Testis (tissue), 3 donors: ENCODE measurements around the gene UBE2H. TPM values are rescaled to one million over a fixed set of nuclear protein-coding genes. Genes with fewer than 3 reads are reported as not detected.

Experiments used
- DNase-seq: peaks from one replicate; pipeline ENCODE4 v3.0.0-alpha.2; 2019
- H3K27ac ChIP-seq, 2 donors: fragments of 200-600 bp; sonication (generic); one replicate each; pipeline ENCODE4 v1.5.1; 2019
- H3K27me3 ChIP-seq: fragments of 200-600 bp; sonication (generic); one replicate; pipeline ENCODE4 v1.5.1; 2019
- H3K36me3 ChIP-seq: fragments of 200-600 bp; sonication (generic); one replicate; pipeline ENCODE4 v1.5.1; 2017; ENCODE audit warnings: low read depth; ENCODE audit errors: missing control alignments
- H3K4me1 ChIP-seq: fragments of 200-600 bp; sonication (generic); one replicate; pipeline ENCODE4 v1.5.1; 2019
- H3K4me3 ChIP-seq, 2 donors: fragments of 200-600 bp; sonication (generic); one replicate each; pipeline ENCODE4 v1.5.1; 2017 to 2019
- H3K9me3 ChIP-seq: fragments of 200-600 bp; sonication (generic); one replicate; pipeline ENCODE4 v1.5.1; 2017
- POLR2A ChIP-seq: fragments of 450-650 bp; IDR thresholded peaks from one replicate; pipeline ENCODE4 v1.6.1; 2017; ENCODE audit warnings: antibody characterized with exemption, mild to moderate bottlenecking, moderate library complexity
- WGBS, 2 donors: methylation state at CpG; one replicate each; pipeline ENCODE4 v1.1.5; 2018; 5-methylcytosine and 5-hydroxymethylcytosine counted together
- intact Hi-C: fragments of 100-400 bp; cut with DNase I; formaldehyde crosslinking; loops from one replicate; pipeline ENCODE4 v1.15.1; 2023; ENCODE audit warnings: low total_unique reads
- polyA plus RNA-seq: library from polyadenylated mRNA; stranded (reverse); fragments of 350-450 nt; fragmentation: Illumina TruSeq; extraction: RNeasy Lipid Tissue Mini Kit (QIAGEN cat#74804); gene quantifications from one replicate; pipeline ENCODE4 v1.2.3, GENCODE V29; 2014; ENCODE audit warnings: low read depth, low replicate concordance; ENCODE audit not compliant: insufficient read depth
- total RNA-seq, 2 donors: library from RNA; depleted of rRNA; stranded (reverse); fragments of >200 nt; gene quantifications; one replicate each; pipeline ENCODE4 v1.2.3, GENCODE V29; 2016
- TF ChIP-seq, protein P1 (sequence below), 3 experiments: fragments of 450-650 bp in 2 of 3; fragments of 200-600 bp in 1 of 3; sonication (generic) in 1 of 3; IDR thresholded peaks; one replicate each; pipeline ENCODE4 v1.5.1; 2016 to 2019; ENCODE audit warnings: antibody characterized with exemption in 3 of 3, mild to moderate bottlenecking in 2 of 3, moderate library complexity in 1 of 3

Gene UBE2H
- total and polyA plus RNA-seq, 3 donors from 2014 or later: 93.5 to 130 (median 126) TPM

- DNase-seq: no peak
- Histone ChIP-seq H3K27me3 (no peaks in the 10 kb centered on the region), H3K27ac (no peak overlapping the region), H3K36me3 (no peaks in the 10 kb centered on the region), H3K4me3 (no peak overlapping the region), H3K9me3 (no peaks in the 10 kb centered on the region), H3K4me1 (peaks cover 44% of the 10 kb centered on the region)
- WGBS, 2 donors: 56 to 64% methylated on average over 11 of the region's 11 CpGs
- intact Hi-C loops: no loop called here
- TF ChIP-seq POLR2A: no peak
- TF ChIP-seq, protein P1, sequence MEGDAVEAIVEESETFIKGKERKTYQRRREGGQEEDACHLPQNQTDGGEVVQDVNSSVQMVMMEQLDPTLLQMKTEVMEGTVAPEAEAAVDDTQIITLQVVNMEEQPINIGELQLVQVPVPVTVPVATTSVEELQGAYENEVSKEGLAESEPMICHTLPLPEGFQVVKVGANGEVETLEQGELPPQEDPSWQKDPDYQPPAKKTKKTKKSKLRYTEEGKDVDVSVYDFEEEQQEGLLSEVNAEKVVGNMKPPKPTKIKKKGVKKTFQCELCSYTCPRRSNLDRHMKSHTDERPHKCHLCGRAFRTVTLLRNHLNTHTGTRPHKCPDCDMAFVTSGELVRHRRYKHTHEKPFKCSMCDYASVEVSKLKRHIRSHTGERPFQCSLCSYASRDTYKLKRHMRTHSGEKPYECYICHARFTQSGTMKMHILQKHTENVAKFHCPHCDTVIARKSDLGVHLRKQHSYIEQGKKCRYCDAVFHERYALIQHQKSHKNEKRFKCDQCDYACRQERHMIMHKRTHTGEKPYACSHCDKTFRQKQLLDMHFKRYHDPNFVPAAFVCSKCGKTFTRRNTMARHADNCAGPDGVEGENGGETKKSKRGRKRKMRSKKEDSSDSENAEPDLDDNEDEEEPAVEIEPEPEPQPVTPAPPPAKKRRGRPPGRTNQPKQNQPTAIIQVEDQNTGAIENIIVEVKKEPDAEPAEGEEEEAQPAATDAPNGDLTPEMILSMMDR (IDR thresholded peaks at IDR 0.05): no peak
These were observed 45.5 kb downstream of the UBE2H start for GRCh38 chr7:129907122-129907736.

DNA sequence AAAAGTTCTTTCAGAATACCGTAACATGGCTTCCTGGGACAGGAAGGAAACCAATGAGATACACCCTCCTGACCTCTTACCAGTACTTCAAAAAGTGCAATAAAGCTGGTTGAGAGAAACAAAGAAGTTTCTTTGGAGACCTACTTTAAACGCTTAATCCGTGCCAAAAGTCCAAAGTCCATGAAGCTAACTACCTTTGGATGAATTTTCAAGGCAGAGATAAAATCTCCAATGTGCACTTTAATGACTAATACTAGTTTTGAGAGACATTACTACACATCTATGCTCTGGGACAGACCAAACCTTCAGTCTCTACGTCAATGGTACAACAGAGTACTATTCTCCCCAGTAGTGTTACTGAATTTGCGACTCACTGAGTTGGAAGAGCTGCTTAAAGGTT lies 46.1 kb downstream of the UBE2H start:
- H3K27ac ChIP-seq: no peak overlapping the region
- 66 to 70% methylated on average over 5 of the region's 5 CpGs for WGBS, 2 donors
- no peak for TF ChIP-seq POLR2A
- TF ChIP-seq, protein P1 (IDR thresholded peaks at IDR 0.05): no peak

GRCh38 chr7:129903935-129904334 lies 48.8 kb downstream of the UBE2H start:
- H3K36me3 ChIP-seq: no peaks in the 10 kb centered on the region
- no peak overlapping the region for H3K27ac ChIP-seq
- H3K27me3 ChIP-seq: no peaks in the 10 kb centered on the region
- TF ChIP-seq, protein P1 (IDR thresholded peaks at IDR 0.05): no peak
- no peak for TF ChIP-seq POLR2A
- intact Hi-C loops: no loop called here
- DNase-seq: no peak
- WGBS, 2 donors: 72 to 75% methylated on average over 5 of the region's 5 CpGs
- H3K4me1 ChIP-seq: peaks cover 42% of the 10 kb centered on the region
- no peak overlapping the region for H3K4me3 ChIP-seq
- H3K9me3 ChIP-seq: no peaks in the 10 kb centered on the region

More for the DNA sequence above, 46.1 kb downstream of the UBE2H start:
- no peak for DNase-seq
- H3K36me3 ChIP-seq: no peaks in the 10 kb centered on the region
- H3K27me3 ChIP-seq: no peaks in the 10 kb centered on the region
- intact Hi-C loops: no loop called here
- H3K4me1 ChIP-seq: peaks cover 45% of the 10 kb centered on the region
- no peaks in the 10 kb centered on the region for H3K9me3 ChIP-seq
- H3K4me3 ChIP-seq: no peak overlapping the region

GRCh38 chr7:129902788-129903422 lies 49.9 kb downstream of the UBE2H start:
- TF ChIP-seq, protein P1 (IDR thresholded peaks at IDR 0.05): no peak
- TF ChIP-seq POLR2A: no peak
- 62 to 81% methylated on average over 8 of the region's 8 CpGs for WGBS, 2 donors

More at GRCh38 chr7:129902788-129903422, 49.9 kb downstream of the UBE2H start:
- H3K9me3 ChIP-seq: no peaks in the 10 kb centered on the region
- intact Hi-C loops: no loop called here
- no peaks in the 10 kb centered on the region for H3K27me3 ChIP-seq
- H3K36me3 ChIP-seq: no peaks in the 10 kb centered on the region
- DNase-seq: peak; percentile 41
- peaks cover 39% of the 10 kb centered on the region for H3K4me1 ChIP-seq
- no peak overlapping the region for H3K27ac ChIP-seq
- H3K4me3 ChIP-seq: no peak overlapping the region
